T47D (cell line): ENCODE results near the gene FOXO1.

Source experiments
- DNase-seq, 2 experiments: peaks; one replicate each; pipeline versions ENCODE4 v3.0.0 to v3.0.0-alpha.2; 2011 to 2012; ENCODE audit warnings: low read depth in 1 of 2, low spot score in 1 of 2
- JUND ChIP-seq: IDR thresholded peaks from 2 replicates; pipeline ENCODE4 v1.6.1; 2012; ENCODE audit warnings: low read depth
- in situ Hi-C: cut with HindIII; loops from 2 replicates; pipeline ENCODE4 v1.10.0; 2016; ENCODE audit warnings: low sequenced_read_pairs, low pct_unique_long_range_greater_than_20kb

The FOXO1 gene

DNA sequence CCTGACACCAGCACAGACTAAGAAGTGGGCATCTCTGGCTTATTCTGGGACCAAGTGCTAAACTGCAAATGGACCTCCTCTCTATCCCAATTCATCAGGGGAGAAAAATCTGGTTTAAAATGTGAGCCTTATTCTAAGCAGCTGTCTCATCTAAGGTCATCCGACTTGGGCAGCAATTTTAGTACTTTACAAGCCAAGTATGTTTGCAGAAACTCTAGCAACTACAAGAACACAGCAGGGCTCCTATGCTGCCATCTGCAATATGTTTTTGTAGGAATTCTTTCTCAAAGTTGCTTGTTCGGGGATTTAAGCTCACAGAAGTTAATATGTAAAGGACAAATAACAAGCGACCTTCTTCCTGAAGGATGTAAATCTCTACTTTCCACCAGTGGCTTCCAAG lies 113.1 kb downstream of the FOXO1 start:
- in situ Hi-C loops = no loop called here
- no peak for TF ChIP-seq JUND
- DNase-seq = no peak

DNA sequence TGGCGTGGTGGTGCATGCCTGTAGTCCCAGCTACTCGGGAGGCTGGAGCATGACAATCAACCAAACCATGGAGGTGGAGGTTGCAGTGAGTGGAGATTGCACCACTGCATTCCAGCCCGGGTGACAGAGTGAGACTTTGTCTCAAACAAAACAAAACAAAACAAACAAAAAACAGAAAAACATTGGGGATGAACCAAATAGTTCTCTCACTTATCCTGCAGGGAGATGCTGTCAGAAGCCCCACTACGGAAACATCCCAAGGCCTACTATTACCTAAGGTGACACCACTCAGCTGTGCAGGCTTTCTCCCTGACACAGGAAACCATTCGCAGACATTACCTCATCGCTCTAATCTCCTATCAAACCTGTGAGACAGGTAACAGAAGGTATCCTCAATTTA lies 113.5 kb downstream of the FOXO1 start:
- no peak for TF ChIP-seq JUND
- in situ Hi-C loops = no loop called here
- no peak for DNase-seq

DNA sequence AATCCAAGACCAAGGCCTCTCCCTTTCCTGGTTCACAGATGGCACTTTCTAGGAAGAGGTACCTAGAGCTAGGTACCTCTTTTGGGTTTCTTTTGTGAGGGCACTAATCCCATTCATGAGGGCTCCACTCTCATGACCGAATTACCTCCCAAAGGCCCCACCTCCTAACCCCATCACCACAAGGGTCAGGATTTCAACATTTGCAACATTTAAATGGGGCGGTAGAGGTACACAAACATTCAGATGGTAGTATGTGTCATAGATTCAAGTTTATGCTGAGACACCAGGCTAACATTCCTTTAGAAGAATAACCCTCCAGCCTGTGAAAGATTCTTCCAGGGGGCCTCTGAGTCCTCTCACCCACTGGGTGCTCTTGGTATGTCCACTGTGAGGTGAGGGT lies 116.3 kb downstream of the FOXO1 start:
- TF ChIP-seq JUND = no peak
- in situ Hi-C loops = no loop called here
- DNase-seq = no peak

DNA sequence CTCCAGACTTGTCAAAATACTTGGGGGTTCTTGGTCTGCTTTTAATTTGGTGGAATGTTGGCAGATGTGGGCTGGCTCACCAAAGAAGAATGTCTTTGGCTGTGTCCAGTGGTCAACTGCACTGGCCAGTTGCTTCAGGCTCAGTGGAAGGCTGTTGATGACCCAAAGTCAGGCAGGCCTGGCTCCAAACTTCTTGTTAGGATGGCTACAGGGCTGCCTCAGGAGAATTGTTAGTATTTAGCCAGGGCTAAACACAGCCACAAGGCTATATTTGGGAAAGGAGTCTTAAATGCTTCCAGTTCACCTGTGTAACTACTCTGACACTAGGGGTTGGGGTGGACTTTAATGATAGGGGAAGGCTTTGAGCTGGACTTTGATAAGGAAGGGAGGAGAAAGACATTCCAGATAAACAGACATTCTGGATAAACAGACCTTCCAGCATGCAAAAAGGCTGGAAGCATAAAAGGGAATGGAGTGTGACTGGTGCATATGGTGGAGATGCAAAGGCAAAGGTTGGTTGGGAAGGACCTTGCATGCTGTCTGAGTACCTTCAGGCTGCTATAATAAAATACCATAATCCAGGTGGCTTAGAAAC lies 116.8 kb downstream of the FOXO1 start:
- no peak for TF ChIP-seq JUND
- no peak for DNase-seq
- in situ Hi-C loops = no loop called here

DNA sequence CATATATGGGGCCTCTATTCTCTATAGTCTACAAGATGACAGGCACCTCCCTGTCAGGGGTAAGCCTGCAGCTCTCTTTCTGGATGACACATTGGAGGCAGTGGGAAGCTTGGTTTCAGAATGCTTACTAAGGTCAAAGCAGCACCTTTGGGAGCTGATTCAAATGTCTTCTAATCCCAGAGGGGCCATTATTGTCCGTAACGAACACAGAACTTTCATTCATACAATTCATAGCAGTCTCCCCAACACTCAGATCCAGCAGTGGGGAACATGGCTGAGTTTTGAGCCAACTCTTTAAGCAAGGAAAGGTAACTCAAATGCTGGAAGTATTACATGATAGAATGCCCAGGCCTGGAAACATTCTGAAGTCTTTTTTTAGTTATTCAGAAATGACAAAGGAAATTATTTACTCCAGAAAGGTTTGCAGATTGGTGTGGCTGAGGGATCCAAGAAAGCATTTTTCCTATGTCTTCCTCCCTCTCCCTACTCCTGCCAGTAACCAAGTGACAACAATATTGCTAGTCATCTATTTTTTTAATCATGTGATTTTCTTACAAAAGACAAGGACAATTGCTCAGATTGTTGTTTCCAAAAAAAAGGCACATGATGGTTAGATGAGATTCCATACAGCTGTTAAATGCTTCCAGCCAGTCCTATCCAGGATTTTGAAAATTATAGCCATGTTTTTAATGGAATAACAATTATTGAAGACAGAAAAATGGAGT lies 118.7 kb downstream of the FOXO1 start:
- no peak for DNase-seq
- in situ Hi-C loops = no loop called here
- no peak for TF ChIP-seq JUND

DNA sequence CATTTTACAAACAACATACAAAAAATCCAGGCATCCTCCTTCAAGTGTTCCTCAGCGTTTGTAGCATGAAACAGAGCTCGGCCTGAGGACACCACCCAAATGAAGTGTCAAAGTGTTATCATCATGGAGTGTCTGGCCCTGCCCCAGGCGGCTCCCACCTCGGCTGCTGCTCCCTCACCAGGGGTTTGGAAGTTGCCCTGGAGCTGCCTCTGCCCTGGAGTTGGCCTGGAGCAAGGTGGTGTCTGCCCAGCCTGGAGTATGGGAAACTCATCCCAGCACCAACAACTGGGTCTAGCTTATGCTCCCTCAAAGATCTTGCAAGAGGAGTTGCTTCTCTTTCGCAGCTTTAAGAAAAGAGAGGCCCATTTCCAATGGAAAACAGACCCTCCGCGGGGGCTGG lies 120.4 kb downstream of the FOXO1 start:
- in situ Hi-C loops = no loop called here
- TF ChIP-seq JUND = no peak

DNA sequence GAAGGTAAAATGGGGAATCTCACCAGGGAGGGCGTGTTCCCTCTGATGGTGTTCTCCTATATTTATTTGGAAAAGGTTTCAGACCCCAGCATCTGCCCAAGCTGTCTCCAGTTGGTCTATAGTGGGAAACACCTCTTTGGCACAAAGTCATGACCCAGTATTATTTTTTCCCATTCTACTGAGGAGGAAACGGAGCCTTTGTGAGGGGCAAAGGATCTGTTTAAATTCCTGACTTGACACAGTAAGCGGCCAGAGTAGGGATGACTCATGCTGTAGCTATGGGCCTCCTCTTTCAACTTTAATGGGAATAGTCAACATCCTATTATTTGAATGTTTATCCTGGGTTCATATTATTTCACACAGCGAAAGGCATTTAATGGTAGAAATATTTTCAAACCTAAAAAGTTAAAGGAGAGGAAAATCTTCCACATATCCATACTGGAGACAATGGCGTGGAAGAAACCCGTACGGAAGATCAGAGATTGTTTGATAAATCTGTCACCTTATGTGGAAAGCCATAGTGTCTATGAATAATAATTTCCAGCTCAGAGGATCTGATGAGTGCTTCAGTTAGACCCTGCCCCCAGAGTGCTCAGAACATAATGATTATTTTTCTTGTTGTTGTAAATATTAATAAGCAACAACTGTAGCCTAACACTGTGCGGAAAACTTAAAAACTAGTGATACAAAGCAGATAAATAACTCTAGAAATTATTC lies 126.0 kb downstream of the FOXO1 start:
- in situ Hi-C loops = no loop called here
- DNase-seq = peak in 1 of 2 experiments; percentile 63
- TF ChIP-seq JUND = 0 out of 2 replicates have a peak, but pooled peaks have one; percentile 33

More for the DNA sequence above, 120.4 kb downstream of the FOXO1 start:
- DNase-seq = no peak

DNA sequence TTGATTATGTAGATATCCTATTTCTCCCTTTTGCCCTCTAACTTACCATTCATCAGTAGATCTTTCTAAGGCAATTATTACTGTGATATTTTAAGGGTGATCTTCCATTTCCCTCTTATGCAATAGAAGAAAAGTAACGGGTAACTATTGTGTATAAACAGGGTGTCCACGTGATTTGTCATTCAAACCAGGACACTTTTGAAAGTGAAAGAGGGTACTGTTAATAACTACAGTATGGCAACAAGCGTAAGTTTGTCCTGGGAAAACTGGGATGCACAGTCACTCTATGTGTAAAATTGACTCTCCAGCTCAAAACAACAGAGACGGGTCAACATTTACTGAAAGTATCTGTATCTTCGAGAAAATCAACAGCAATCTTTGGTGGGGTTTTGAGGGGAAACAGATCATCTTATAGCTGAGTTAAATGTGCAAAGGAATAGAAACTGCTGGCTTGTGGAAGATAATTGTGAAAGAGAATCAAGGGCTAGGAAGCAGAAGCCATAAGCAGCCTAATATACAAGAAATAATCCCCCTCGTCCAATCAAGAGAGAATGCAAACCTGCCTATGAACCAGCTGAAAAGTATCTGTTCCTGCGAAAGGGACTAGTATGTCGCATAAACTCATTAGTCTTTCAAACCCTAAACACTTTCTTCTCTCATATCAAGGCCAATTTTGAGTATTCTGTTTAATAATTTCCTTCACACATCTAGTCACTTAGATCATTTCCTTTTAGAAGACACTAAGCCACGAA lies 126.7 kb downstream of the FOXO1 start:
- no peak for DNase-seq
- in situ Hi-C loops = no loop called here
- no peak for TF ChIP-seq JUND

DNA sequence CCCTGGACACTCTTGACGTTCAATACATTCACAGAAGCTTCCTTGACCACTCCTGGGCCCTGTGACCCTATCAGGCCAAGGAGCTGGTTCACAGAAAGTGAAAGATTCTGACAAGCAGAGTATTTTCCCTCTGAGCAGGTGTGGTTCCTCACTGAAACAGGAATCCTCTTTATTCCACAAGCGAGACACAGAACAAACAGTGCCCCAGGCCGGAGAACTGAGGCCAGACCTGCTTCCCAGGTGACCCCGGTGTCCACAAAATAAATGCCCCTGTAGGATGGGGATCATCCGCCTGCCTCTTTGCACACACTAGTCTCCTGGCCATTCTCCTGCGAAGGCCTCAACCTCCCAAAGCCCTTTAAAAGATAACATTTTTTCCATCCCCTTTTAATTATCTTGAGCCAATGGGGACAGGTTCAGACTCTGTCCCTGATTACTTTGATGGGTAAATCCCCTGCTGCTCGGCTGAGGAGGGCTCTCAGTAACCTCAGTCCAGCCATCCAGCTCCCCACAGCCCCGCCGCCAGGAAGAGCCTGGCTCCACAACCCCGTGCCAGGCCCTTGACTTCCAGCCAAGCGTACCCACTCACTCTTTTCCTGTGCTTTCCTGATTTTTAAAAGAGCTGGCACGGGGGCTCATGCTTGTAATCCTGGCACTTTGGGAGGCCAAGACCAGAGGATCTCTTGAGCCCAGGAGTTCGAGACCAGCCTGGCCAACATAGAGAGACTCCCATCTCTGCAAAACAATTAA lies 129.1 kb downstream of the FOXO1 start:
- no peak for TF ChIP-seq JUND
- in situ Hi-C loops = no loop called here
- peak in 1 of 2 experiments; percentile 10 for DNase-seq

DNA sequence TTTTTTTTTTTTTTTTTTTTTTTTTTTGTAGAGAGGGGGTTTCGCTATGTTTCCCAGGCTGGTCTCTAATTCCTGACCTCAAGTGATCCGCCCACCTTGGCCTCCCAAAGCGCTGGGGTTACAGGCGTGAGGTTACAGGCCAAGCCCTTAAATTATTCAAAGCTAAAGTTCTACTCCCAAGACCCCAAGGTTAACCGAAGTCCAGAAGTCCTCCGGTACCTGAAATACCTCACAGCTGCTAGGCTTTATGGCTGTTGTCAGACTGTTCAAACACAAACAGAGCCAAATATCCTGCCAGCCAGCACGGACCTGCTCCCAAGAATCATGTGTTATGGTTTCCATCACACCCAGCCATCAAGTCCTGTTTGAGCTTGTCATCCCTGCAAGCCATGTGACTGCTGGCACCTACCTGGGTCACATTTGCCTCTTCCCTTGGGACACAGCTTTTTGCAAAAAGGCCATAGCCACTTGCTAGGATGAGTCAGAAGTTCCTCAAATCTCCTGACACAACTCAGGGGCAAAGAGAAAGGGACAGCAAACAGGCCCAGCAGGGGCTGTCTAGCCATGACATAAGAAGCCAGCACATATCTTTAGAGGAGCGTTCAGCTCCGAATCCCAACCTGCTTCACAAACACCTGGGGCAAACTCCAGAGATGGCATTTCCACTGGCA lies 129.9 kb downstream of the FOXO1 start:
- DNase-seq = peak in 1 of 2 experiments; percentile 58
- TF ChIP-seq JUND = no peak
- in situ Hi-C loops = no loop called here

DNA sequence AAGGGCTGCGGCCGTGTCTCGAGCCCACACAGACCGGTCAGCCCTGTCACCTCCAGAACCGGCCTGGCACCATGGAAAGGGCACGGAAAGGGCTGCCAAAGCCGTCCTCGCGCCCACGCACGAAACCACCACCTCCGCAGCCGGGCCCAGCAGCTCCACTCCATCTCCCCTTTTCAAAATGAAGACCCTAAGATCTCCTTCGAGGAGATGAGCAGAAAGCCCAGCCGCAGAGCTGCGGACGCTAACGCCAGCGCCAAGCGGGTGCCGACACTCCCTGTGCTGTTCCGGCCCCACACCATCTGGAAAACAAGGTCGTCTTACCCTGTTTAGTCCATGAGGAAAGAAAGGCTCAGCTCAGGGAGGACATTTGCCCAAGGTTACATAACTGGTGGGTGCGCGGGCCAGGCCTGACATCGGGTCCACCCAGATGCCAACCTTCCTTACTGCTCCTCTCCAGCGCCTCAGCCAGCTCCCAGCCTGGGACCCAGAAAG lies 131.1 kb downstream of the FOXO1 start:
- TF ChIP-seq JUND = no peak
- no peak for DNase-seq
- in situ Hi-C loops = no loop called here
